ENCODE results near the gene HSDL2. TPM values are rescaled to one million over a fixed set of nuclear protein-coding genes. Genes with fewer than 3 reads are reported as not detected.
"Not testable (repeated sequence)": the region's sequence is repeated elsewhere in the genome, so short reads cannot be mapped to it uniquely, and the experiment has no call there.

Gene HSDL2
- total RNA-seq, 1 experiment from 2014 or later, result 37.4 TPM

DNA sequence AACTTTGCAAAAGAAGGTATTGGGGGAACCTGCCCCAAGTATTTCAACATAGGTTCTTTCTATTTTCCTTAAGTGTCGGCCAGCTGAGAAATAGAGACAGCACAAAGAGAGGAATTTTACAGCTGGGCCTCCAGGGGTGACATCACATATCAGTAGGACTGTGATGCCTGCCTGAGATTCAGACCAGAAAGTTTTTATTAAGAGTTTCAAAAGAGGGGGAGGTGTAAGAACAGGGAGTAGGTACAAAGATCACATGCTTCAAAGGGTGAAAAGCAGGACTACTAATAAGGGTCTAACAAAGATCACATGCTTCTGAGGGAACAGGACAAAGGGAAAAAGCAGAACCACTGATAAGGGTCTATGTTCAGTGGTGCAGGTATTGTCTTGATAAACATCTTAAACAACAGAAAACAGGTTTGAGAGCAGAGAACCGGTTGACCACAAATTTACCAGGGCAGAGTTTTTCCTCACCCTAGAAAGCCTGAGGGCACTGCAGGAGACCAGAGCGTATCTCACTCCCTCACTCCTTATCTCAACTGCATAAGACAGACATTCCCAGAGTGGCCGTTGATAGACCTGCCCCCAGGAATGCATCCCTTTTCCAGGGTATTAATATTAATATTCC lies 12.1 kb downstream of the HSDL2 start:
- not testable (repeated sequence) for H3K4me1 ChIP-seq (replicated peaks); H3K9me3 ChIP-seq (replicated peaks); H3K27me3 ChIP-seq (replicated peaks); H3K27ac ChIP-seq; H3K4me3 ChIP-seq; DNase-seq (ENCODE audit: low read depth in 1 of 2, low spot score in 2 of 2); H3K36me3 ChIP-seq

DNA sequence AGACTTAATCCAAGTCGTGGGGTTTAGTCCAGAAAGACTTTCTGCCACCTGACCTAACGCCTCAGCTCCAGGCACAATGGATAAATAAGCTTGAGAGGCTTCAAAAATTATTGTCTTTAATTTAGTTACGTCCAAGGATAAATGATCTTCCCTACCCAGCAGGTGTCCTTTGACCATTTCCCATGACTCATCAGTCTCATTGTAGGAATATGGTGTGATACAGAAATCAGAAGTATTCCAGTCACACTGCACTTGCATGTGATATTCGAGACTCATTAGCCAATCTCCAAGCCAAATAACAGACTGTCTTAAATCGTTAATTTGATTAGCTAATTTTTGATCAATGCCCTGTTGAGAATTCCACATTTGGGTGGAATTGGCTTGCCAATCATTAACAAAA lies 13.2 kb downstream of the HSDL2 start:
- not testable (repeated sequence) for H3K36me3 ChIP-seq; H3K4me3 ChIP-seq; H3K9me3 ChIP-seq (replicated peaks); DNase-seq (ENCODE audit: low read depth in 1 of 2, low spot score in 2 of 2); H3K27me3 ChIP-seq (replicated peaks); H3K4me1 ChIP-seq (replicated peaks); H3K27ac ChIP-seq

DNA sequence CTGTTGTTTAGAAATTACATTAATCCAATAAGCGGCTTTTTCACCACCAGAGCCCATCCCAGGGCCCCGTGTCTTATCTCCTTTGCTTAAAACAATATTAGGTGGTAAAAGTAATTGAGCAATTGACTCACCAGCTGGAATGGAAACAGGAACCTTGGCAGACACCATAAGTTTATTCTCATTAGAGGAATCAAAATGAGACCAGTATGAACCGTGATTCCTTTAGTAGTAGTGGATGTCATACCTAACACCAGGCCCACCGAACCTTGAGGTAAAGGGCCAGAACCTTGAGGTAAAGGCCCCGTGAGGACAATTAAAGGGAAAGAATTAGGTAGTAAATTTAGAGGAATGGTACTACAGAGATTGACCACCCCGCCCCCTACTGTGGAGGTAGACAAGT lies 16.5 kb downstream of the HSDL2 start:
- Histone ChIP-seq H3K36me3 (0 out of 2 replicates have a peak, but pooled peaks cover 2% of the 10 kb centered on the region), H3K4me1 (replicated peaks) (no peaks in the 10 kb centered on the region), H3K4me3 (no peak overlapping the region), H3K27ac (no peak overlapping the region), H3K9me3 (replicated peaks) (no peaks in the 10 kb centered on the region), H3K27me3 (replicated peaks) (no peaks in the 10 kb centered on the region)
- no peak for DNase-seq (ENCODE audit: low read depth in 1 of 2, low spot score in 2 of 2)

DNA sequence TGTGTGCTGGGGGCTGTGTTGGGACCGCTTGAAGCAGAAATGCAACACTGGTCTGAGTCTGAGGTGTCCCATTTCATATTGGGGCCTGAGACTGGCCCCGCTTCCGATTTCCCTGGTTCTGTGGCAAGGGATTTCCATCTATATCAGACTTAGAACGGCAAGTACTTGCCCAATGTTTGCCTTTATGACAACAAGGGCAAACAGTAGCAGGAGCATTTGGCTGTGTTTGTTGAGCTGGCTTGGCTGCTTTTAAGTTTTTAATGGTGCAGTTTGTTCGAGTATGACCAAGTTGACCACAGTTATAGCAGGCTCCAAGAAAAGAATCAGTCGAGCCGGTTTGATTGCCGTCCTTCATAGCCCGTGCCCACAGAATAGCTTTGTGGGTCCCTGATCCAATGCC lies 17.0 kb downstream of the HSDL2 start:
- Histone ChIP-seq H3K27me3 (replicated peaks) (no peaks in the 10 kb centered on the region), H3K36me3 (0 out of 2 replicates have a peak, but pooled peaks cover 2% of the 10 kb centered on the region), H3K27ac (no peak overlapping the region), H3K4me3 (no peak overlapping the region), H3K4me1 (replicated peaks) (no peaks in the 10 kb centered on the region), H3K9me3 (replicated peaks) (no peaks in the 10 kb centered on the region)
- no peak for DNase-seq (ENCODE audit: low read depth in 1 of 2, low spot score in 2 of 2)

DNA sequence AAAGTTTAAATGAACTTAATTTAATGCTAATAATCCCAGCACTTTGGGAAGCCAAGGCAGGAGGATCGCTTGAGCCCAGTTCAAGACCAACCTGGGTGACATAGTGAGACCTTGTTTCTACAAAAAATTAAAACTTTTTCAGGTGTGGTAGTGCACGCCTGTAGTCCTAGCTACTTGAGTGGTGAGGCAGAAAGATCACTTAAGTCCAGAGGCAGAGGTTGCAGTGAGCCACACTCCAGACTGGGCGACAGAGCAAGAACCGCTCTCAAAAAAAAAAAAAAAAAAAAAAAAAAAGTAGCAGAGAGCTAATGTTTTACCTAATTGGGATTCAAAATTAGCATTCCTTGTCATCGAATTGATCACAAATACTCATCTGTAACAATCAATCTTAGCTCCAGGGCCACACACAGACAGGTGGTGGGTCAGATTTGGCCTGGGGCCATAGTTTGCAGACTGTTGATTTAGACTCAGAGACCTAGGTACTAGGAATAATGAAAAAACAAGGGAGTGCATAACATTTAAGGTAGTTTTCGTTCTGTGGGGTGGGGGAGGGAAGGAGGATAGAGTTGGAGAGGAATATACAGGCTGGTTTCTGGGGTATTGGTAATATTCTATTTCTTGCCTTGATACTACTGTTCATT lies 21.4 kb downstream of the HSDL2 start:
- DNase-seq (ENCODE audit: low read depth in 1 of 2, low spot score in 2 of 2), result no peak
- Histone ChIP-seq H3K27ac (no peak overlapping the region), H3K4me3 (no peak overlapping the region), H3K36me3 (peaks cover 3% of the 10 kb centered on the region; the same call in 1 of the 2 replicates), H3K9me3 (replicated peaks) (no peaks in the 10 kb centered on the region), H3K4me1 (replicated peaks) (no peaks in the 10 kb centered on the region), H3K27me3 (replicated peaks) (no peaks in the 10 kb centered on the region)

DNA sequence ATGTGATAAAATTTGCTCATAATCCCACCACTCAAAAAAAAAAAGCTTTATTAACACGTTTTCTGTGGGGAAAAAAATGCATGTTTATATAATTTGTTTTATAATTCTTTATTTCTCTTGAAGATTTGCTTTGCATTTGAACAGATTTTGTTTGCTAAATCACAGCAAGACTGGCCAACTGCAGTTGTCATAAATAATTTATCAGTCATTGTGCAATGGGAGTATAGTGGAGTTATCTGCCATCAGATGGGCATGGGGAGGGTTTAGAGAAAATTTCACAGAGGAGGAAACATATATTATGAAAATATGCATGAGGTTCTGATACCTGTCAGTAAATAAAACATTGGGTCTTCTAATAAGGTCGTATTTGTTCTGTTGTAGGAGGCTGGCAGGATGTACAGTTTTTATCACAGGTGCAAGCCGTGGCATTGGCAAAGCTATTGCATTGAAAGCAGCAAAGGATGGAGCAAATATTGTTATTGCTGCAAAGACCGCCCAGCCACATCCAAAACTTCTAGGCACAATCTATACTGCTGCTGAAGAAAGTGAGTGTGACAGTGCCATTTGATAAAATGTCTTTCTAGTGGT lies 23.8 kb downstream of the HSDL2 start:
- Histone ChIP-seq H3K4me1 (replicated peaks) (no peaks in the 10 kb centered on the region), H3K9me3 (replicated peaks) (no peaks in the 10 kb centered on the region), H3K27me3 (replicated peaks) (no peaks in the 10 kb centered on the region), H3K36me3 (peaks cover 18% of the 10 kb centered on the region), H3K4me3 (no peak overlapping the region), H3K27ac (no peak overlapping the region)
- no peak for DNase-seq (ENCODE audit: low read depth in 1 of 2, low spot score in 2 of 2)

DNA sequence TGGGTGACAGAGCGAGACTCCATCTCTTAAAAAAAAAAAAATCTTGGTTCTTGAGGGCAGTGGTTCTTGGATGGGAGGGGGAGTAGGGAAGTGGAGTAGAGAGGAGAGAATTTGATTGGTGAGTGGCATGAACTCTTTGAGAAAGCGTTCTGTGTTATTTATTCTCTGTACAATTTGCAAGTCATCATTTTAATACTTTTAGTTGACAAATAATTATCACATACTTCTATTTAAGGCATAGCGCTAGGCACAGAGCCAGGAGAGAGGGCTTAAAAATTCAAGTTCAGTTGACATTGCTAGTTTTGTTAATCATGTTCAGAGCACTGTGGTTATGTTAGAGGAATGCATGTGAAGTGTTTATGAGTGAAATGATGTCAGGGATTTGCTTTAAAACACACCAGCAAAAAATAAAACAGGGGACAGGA lies 24.6 kb downstream of the HSDL2 start:
- Histone ChIP-seq H3K4me1 (replicated peaks) (no peaks in the 10 kb centered on the region), H3K27ac (no peak overlapping the region), H3K9me3 (replicated peaks) (no peaks in the 10 kb centered on the region), H3K36me3 (peaks cover 18% of the 10 kb centered on the region), H3K4me3 (no peak overlapping the region), H3K27me3 (replicated peaks) (no peaks in the 10 kb centered on the region)
- no peak for DNase-seq (ENCODE audit: low read depth in 1 of 2, low spot score in 2 of 2)

DNA sequence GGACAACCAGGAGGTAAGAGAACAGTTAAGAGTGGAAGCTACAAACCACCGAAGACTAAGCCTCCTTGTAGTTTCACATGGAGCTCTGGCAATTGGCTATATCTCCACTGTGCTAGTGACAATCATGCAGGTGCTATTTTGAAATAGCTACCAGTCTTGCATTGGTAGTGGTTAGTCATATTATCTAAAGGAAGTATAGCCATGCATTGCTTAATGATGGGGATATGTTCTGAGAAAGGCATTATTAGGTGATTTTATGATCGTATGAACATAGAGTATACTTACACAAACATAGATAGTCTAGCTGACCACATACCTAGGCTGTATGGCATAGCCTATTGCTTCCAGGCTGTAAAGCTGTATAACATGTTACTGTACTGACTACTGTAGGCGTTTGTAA lies 28.4 kb downstream of the HSDL2 start:
- no peaks in the 10 kb centered on the region for H3K9me3 ChIP-seq (replicated peaks)
- H3K4me3 ChIP-seq, result no peak overlapping the region
- H3K4me1 ChIP-seq (replicated peaks), result no peaks in the 10 kb centered on the region
- no peak for DNase-seq (ENCODE audit: low read depth in 1 of 2, low spot score in 2 of 2)
- peaks cover 18% of the 10 kb centered on the region for H3K36me3 ChIP-seq
- no peak overlapping the region for H3K27ac ChIP-seq
- H3K27me3 ChIP-seq (replicated peaks), result no peaks in the 10 kb centered on the region

DNA sequence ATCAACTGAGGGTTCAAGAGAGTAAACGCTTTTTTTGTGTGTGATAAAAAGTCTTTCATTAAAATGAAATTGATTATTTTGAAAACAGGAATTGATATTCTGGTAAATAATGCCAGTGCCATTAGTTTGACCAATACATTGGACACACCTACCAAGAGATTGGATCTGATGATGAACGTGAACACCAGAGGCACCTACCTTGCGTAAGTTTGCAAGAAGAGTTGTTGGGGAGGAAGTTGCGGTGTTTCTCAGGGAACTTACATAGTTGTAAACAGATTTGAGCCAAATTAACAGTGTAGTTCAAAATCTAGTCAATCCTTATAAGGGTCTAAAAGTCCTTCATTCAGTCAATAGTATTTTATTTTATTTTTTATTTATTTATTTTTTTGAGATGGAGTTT lies 28.9 kb downstream of the HSDL2 start:
- no peak for DNase-seq (ENCODE audit: low read depth in 1 of 2, low spot score in 2 of 2)
- Histone ChIP-seq H3K27ac (no peak overlapping the region), H3K4me1 (replicated peaks) (no peaks in the 10 kb centered on the region), H3K27me3 (replicated peaks) (no peaks in the 10 kb centered on the region), H3K36me3 (peaks cover 18% of the 10 kb centered on the region), H3K4me3 (no peak overlapping the region), H3K9me3 (replicated peaks) (no peaks in the 10 kb centered on the region)

DNA sequence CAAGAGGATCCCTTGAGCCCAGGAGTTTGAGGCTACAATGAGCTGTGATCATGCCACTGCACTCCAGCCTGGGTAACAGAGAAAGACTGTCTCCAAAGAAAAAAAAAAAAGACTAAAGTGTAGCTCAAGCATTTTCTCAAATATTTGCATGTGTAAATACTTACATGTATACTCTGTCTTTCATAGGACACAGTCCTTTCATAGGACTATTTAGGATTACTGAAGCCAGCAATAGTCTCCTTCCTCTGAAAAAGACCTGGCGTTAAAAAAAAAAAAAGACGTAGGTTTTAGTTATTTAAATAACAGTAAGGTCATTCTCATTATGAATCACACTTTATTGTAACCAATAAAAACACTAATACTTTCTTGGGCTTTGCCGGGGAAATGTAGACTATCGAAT lies 29.9 kb downstream of the HSDL2 start:
- H3K27ac ChIP-seq, result no peak overlapping the region
- no peak for DNase-seq (ENCODE audit: low read depth in 1 of 2, low spot score in 2 of 2)
- H3K4me1 ChIP-seq (replicated peaks), result no peaks in the 10 kb centered on the region
- H3K27me3 ChIP-seq (replicated peaks), result no peaks in the 10 kb centered on the region
- H3K36me3 ChIP-seq, result peaks cover 18% of the 10 kb centered on the region
- H3K4me3 ChIP-seq, result no peak overlapping the region
- no peaks in the 10 kb centered on the region for H3K9me3 ChIP-seq (replicated peaks)

DNA sequence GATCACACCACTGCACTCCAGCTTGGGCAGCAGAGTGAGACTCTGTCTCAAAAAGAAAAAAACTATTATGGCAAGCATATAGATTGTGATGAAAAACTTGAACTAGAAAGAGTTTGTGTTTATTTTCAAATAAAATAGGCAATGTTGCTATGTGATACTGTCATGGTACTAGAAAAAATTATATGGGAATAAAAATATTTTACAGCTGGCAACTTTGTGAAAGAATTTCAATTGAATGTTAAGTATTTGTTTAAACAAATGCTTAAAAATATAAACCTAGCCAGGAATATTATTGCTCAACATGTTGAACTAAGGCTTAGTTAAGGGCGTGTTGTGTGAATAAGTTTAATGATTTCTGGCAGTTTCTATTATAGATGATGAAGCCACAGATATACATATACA lies 31.7 kb downstream of the HSDL2 start:
- Histone ChIP-seq H3K9me3 (replicated peaks) (no peaks in the 10 kb centered on the region), H3K27ac (no peak overlapping the region), H3K27me3 (replicated peaks) (no peaks in the 10 kb centered on the region), H3K4me3 (no peak overlapping the region), H3K4me1 (replicated peaks) (no peaks in the 10 kb centered on the region), H3K36me3 (peaks cover 14% of the 10 kb centered on the region)
- DNase-seq (ENCODE audit: low read depth in 1 of 2, low spot score in 2 of 2), result no peak

DNA sequence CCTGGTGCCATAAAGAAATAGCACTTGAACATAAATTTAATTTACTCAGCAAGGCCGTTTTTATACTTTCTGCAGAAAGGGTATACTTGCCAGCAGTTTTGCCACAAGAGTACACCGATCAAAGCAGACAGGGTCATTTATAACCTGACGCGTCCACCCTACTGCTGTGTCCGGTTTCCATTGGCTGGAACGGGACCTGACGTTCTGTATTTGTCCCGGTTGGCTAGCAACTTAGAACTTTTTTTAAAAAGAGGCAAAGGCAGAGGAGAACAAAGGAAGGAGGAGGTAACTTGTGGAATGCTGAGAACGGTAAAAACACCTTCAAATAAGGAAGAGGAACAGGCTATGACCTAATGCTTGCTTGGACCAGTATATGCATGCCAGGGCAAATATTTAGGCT lies 33.8 kb downstream of the HSDL2 start:
- H3K27me3 ChIP-seq (replicated peaks); H3K36me3 ChIP-seq; H3K27ac ChIP-seq; H3K4me3 ChIP-seq; DNase-seq (ENCODE audit: low read depth in 1 of 2, low spot score in 2 of 2); H3K9me3 ChIP-seq (replicated peaks); H3K4me1 ChIP-seq (replicated peaks): not testable (repeated sequence)

DNA sequence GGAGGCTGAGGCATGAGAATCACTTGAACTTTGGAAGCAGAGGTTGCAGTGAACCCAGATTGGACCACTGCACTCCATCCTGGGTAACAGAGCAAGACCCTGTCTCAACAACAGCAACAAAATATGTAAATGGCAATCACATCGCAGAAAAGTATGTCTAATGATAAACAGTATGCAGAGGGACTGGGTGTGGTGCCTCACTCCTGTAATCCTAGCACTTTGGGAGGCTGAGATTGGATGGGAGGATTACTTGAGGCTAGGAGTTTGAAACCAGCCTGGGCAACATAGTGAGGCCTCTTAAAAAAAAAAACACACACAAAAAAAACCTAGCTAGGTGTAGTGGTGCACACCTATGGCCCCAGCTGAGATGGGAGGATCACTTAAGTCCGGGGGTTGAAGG lies 40.3 kb downstream of the HSDL2 start:
- H3K4me1 ChIP-seq (replicated peaks), result peaks cover 12% of the 10 kb centered on the region
- no peak for DNase-seq (ENCODE audit: low read depth in 1 of 2, low spot score in 2 of 2)
- no peak overlapping the region for H3K4me3 ChIP-seq
- H3K36me3 ChIP-seq, result 0 out of 2 replicates have a peak, but pooled peaks cover 4% of the 10 kb centered on the region
- H3K9me3 ChIP-seq (replicated peaks), result no peaks in the 10 kb centered on the region
- no peak overlapping the region for H3K27ac ChIP-seq
- H3K27me3 ChIP-seq (replicated peaks), result no peaks in the 10 kb centered on the region

DNA sequence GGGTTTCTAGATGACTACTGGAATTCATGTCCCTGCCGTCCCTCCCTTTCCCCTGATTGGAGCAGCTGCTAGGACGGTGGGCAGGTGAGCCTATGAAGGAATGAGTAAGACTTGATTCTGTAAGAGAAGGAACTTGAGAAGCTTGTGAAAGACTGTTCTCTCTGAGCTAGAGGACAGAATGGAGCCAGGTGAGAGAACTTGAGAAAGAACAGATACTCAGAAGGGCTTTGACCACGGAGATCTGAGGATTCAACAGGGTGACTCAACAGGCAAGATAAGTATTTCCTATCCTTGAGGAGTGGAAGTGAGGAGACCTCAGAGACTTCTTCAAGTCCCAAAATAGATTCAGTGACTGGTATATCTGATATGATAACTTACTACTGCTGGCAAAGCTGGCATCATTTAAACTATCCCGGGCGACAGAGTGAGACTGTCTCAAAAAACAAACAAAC lies 41.9 kb downstream of the HSDL2 start:
- no peak overlapping the region for H3K4me3 ChIP-seq
- no peak overlapping the region for H3K27ac ChIP-seq
- H3K4me1 ChIP-seq (replicated peaks), result peaks cover 12% of the 10 kb centered on the region
- no peaks in the 10 kb centered on the region for H3K9me3 ChIP-seq (replicated peaks)
- DNase-seq (ENCODE audit: low read depth in 1 of 2, low spot score in 2 of 2), result no peak
- no peaks in the 10 kb centered on the region for H3K27me3 ChIP-seq (replicated peaks)
- 0 out of 2 replicates have a peak, but pooled peaks cover 4% of the 10 kb centered on the region for H3K36me3 ChIP-seq
